Stromal cell of bone marrow (primary cell): ENCODE data around the gene BMERB1.
"Not testable (repeated sequence)": the region's sequence is repeated elsewhere in the genome, so short reads cannot be mapped to it uniquely, and the experiment has no call there.

Source experiments
- DNase-seq: peaks from one replicate; pipeline ENCODE4 v3.0.0-alpha.2; 2012; ENCODE audit warnings: low read depth

Gene BMERB1

GRCh38 chr16:15523939-15524338, 89.6 kb downstream of the BMERB1 start:
- DNase-seq = no peak

- DNase-seq = no peak
These were observed 90.6 kb downstream of the BMERB1 start for GRCh38 chr16:15524966-15525365.

- no peak for DNase-seq
These were observed 91.7 kb downstream of the BMERB1 start for GRCh38 chr16:15526097-15526496.

GRCh38 chr16:15526731-15527130, 92.3 kb downstream of the BMERB1 start:
- DNase-seq = no peak

GRCh38 chr16:15529673-15530072, 95.3 kb downstream of the BMERB1 start:
- DNase-seq = no peak

GRCh38 chr16:15530085-15530484, 95.7 kb downstream of the BMERB1 start:
- DNase-seq = no peak

- no peak for DNase-seq
These were observed 98.4 kb downstream of the BMERB1 start for GRCh38 chr16:15532825-15533224.

GRCh38 chr16:15533386-15533785, 99.0 kb downstream of the BMERB1 start:
- no peak for DNase-seq

- no peak for DNase-seq
These were observed 101.4 kb downstream of the BMERB1 start for GRCh38 chr16:15535772-15536171.

- DNase-seq = no peak
These were observed 102.5 kb downstream of the BMERB1 start for GRCh38 chr16:15536843-15537242.

- DNase-seq = no peak
These were observed 104.1 kb downstream of the BMERB1 start for GRCh38 chr16:15538507-15538906.

- DNase-seq = no peak
These were observed 104.8 kb downstream of the BMERB1 start for GRCh38 chr16:15539197-15539596.

- no peak for DNase-seq
These were observed 107.9 kb downstream of the BMERB1 start for GRCh38 chr16:15542261-15542660.

- no peak for DNase-seq
These were observed 108.5 kb downstream of the BMERB1 start for GRCh38 chr16:15542734-15543347.

- no peak for DNase-seq
These were observed 110.0 kb downstream of the BMERB1 start for GRCh38 chr16:15544405-15544804.

- DNase-seq = no peak
These were observed 111.2 kb downstream of the BMERB1 start for GRCh38 chr16:15545544-15545943.

- not testable (repeated sequence) for DNase-seq
These were observed 112.8 kb downstream of the BMERB1 start for GRCh38 chr16:15547072-15547767.

- no peak for DNase-seq
These were observed 113.3 kb downstream of the BMERB1 start for GRCh38 chr16:15547768-15548096.

- DNase-seq = no peak
These were observed 114.1 kb downstream of the BMERB1 start for GRCh38 chr16:15548482-15548891.

GRCh38 chr16:15552507-15552906, 118.1 kb downstream of the BMERB1 start:
- DNase-seq = no peak

- DNase-seq = no peak
These were observed 119.1 kb downstream of the BMERB1 start for GRCh38 chr16:15553313-15554088.

GRCh38 chr16:15556130-15556529, 121.7 kb downstream of the BMERB1 start:
- DNase-seq = no peak

- no peak for DNase-seq
These were observed 122.9 kb downstream of the BMERB1 start for GRCh38 chr16:15557258-15557657.
